ENCODE data around the gene FMN1.

GRCh38 chr15:32717426-32718226, 476.9 kb downstream of the FMN1 start, which contains the start of gene GREM1:
- no peak for TF ChIP-seq SIX5 (IDR thresholded peaks at IDR 0.05; ENCODE audit: low read depth, low read length, severe bottlenecking)
- no peak for TF ChIP-seq POLR2A (IDR thresholded peaks at IDR 0.05; ENCODE audit: low read depth, low read length)
- no peak for TF ChIP-seq GABPA (IDR thresholded peaks at IDR 0.05; ENCODE audit: low read depth)
- no peak for TF ChIP-seq MTA3 (IDR thresholded peaks at IDR 0.05; ENCODE audit: borderline replicate concordance, low read length)
- no peak for TF ChIP-seq CTCF (IDR thresholded peaks at IDR 0.05 in 2 of 3, conservative IDR thresholded peaks at IDR 0.05 in 1 of 3; ENCODE audit: control insufficient read depth in 2 of 3, extremely low read depth in 1 of 3, insufficient read depth in 1 of 3, low read depth in 3 of 3, low read length in 3 of 3)
- TF ChIP-seq POLR2AphosphoS5 (IDR thresholded peaks at IDR 0.05; ENCODE audit: low read length): no peak
- TF ChIP-seq ASH2L (IDR thresholded peaks at IDR 0.05; ENCODE audit: borderline replicate concordance, low read depth): no peak
- TF ChIP-seq TCF12 (IDR thresholded peaks at IDR 0.05; ENCODE audit: low read depth, low read length): no peak
- TF ChIP-seq CREB1 (IDR thresholded peaks at IDR 0.05; ENCODE audit: low read depth): no peak

Measured in GM12878 (cell line).